GM12872 (cell line): ENCODE data around the gene FAM120AOS.

Experiments
- TF ChIP-seq, protein P1 (sequence below): IDR thresholded peaks from 3 replicates; pipeline ENCODE4 v1.5.1; 2011; ENCODE audit warnings: low read depth, mild to moderate bottlenecking, low read length, moderate library complexity; ENCODE audit not compliant: insufficient read depth

The FAM120AOS gene

GRCh38 chr9:93398471-93398870 lies 54.9 kb downstream of the FAM120AOS start:
- TF ChIP-seq, protein P1, sequence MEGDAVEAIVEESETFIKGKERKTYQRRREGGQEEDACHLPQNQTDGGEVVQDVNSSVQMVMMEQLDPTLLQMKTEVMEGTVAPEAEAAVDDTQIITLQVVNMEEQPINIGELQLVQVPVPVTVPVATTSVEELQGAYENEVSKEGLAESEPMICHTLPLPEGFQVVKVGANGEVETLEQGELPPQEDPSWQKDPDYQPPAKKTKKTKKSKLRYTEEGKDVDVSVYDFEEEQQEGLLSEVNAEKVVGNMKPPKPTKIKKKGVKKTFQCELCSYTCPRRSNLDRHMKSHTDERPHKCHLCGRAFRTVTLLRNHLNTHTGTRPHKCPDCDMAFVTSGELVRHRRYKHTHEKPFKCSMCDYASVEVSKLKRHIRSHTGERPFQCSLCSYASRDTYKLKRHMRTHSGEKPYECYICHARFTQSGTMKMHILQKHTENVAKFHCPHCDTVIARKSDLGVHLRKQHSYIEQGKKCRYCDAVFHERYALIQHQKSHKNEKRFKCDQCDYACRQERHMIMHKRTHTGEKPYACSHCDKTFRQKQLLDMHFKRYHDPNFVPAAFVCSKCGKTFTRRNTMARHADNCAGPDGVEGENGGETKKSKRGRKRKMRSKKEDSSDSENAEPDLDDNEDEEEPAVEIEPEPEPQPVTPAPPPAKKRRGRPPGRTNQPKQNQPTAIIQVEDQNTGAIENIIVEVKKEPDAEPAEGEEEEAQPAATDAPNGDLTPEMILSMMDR: no peak

DNA sequence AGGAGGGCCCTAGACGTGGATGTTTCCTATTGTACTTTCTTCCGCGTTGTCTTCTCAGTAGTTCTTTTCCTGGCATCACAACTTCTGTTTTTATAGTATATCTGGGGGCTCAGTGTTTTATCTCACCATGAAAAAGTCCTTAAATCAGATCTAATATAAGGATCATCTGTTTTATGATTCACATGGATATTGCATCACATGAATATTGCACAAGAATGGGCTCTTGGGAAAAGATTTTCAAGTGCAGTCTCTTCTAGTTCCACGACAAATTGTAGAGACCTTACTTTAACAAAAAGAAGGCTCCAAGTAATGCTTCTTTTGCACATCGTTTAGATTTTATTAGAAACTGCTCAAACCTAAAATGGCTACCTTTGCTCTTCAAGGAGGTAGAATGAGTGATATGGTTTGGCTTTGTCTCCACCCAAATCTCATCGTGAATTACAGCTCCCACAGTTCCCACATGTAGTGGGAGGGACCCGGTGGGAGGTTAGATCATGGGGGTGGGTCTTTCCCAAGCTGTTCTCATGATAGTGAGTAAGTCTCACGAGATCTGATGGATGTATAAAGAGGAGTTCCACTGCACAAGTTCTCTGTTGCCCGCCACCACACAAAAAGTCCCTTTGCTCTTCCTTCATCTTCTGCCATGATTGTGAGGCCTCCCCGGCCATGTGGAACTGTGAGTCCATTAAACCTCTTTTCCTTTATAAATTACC lies 55.6 kb downstream of the FAM120AOS start:
- TF ChIP-seq, protein P1: no peak
